ENCODE measurements around the gene CCDC177.
"Not testable (repeated sequence)": the region's sequence is repeated elsewhere in the genome, so short reads cannot be mapped to it uniquely, and the experiment has no call there.

The CCDC177 gene

DNA sequence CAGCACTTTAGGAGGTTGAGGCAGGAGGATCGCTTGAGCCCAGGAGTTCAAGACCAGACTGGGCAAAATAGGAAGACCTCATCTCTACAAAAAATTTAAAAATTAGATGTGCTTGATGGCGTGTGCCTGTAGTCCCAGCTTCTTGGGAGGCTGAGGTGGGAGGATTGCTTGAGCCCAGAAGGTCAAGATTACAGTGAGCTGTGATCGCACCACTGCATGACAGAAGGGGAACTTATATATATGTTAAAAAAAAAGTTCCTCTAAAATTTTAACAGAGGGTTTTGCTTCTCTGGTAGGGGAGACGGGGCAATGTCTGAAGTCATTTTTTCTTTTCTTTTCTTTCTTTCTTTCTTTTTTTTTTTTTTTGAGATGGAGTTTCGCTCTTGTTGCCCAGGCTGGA lies 24.8 kb upstream of the CCDC177 start:
- DNase-seq = not testable (repeated sequence)

DNA sequence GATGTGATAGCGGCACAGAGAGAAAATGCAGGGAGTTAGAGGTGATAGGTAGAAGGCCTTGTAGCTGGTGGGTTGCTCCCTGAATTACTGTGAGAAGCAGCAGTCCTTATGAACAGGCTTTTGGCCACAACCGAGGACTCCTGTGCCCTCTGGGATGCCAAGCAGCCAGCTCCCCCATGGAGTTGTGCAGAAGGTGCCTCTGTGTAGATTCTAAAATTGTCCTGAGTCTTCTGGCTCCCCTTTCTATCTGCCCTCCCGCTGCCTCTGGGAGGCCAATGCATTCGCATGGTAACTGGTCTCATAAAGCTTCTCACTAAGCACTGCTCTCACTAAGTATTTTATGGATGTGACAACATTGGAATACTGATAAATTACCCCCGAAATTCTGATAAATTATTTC lies 20.7 kb upstream of the CCDC177 start:
- no peak for DNase-seq

DNA sequence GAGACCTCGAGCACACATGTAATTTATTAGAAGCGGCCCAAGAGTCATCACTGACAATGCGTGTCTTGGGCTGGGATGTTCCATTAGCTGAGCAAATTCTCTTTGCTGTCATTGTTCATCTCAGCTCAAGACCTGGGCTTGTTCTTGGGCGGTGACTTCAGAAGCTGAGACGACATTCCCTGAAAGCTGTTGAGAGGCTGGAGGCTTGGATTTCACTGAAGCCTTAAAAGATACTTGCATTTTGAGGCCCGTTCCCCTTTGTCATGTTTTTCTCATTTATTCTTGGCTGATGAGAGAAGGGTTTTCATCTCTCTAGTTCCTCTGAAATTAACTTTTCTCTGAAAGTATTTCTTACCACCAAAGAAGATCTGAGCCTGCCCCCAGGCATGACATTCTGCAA lies 20.2 kb upstream of the CCDC177 start:
- no peak for DNase-seq

DNA sequence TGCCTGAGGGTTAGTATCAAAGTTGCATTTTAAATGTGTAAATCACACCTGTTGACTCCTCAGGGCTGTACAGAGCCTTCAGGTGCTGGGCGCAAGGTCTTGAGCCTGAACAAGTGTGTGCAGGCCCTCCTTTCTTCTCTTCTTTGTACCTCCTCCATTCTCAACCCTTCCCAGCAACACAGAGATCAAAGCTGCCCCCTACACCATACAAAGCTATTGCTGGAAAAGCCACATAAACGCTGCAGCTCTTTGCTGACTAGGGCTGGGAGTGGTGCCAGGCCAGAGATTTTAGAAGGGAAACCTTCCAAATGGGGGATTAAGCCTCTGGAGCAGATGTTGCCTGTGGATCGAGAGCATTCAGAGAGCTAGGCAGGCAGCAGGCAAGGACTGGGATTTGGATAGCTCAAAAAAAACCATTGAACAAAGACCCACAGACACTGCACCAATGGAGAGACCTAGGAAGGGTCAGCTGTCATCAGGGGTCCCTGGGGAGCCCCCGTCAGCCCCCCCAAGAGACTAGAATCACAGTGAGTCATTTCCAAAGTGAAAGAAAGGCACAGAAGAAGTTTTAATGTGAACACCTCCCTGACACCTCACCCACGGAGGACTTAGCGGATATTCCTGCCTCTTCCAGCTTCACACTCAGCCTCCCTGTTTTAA lies 18.5 kb upstream of the CCDC177 start:
- no peak for DNase-seq

DNA sequence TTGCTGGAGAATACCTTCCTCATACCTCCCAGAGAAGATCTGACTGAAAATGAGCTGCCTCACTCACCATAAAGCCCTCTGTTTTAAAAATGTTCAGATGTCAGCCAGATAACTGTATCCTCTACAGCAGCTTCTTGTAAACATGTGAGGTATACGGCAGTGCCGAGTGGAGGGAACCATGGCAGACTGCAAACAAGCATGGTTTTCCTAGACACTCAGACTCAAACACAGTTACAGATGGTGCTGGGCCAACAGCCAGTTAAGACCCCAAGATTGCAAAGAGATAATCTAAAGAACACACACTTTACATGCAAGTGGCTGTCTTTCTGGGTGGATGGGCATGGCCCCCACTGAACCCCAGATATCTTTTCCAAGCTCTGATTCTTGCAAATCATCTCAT lies 16.6 kb upstream of the CCDC177 start:
- no peak for DNase-seq

DNA sequence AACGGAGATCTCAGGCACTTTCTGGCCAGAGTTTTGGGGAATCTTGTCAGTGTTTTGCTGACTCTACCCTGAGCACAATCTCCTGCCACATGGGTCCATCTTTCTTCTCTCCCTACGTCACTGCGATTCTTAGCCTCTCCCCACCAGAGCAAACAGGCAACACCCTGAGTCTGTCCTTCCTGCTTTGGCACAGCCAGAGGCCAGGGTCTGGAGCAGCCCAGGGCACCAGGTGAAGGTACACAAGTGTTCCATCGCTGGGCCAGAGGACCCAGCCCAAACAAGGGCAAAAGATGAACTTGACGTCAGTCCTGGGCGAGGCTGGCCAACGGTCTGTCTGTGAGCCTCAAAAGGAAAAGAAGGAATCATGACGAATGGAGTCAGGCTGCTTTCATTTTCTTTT lies 12.7 kb upstream of the CCDC177 start:
- no peak for DNase-seq

DNA sequence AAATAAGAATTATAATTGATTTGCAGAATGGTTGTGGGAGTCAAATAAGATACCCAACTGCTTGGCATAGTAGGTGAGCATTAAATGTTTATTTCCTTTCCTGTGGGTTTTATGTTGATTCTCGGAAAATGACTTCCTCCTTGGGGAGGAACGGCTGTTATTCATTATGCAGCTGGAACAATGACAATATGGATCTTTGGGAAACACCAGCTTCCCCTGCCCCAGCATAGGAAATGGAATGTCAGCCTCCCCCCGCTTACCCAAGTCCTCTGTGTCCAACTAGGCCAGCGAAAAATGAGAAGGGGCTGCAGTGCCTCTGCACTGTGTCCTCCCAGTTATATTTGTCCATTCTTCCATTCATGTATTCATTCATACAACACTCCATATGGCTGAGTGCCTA lies 11.7 kb upstream of the CCDC177 start:
- DNase-seq = no peak

DNA sequence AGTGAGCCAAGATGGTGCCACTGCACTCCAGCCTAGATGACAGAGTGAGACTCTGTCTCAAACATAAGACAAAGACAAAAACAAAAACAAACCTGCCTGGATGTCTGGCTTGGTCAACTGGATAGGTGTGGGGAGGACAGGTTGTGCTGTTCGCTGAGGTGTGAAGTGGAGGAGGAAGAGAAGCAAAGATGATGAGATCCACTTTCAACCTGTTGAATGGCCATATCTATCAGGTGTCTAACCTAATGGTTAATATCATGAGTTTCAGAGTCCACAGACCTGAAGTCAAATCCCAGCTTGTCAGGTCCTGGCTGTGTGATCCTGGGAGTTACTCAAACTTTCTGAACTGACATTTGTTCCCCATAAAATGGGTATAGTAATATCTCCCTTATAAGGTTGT lies 9.7 kb upstream of the CCDC177 start:
- DNase-seq = no peak

DNA sequence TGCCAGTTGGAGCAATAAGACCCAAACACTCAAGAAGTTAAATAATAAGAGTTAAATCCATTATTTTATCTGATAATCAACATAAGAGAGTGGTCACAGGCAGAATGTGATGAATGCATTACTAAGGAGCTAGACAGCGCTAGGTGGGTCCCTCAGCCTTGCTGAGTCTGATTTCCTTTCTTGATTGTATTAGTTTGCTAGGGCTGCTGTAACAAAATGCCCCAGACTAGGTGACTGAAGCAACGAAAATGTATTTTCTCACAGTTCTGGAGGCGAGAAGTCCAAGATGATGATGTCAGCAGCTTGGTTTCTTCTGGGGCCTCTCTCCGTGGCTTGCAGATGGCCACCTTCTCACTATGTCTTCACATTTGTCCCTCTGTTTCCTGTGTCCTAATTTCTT lies 8.2 kb upstream of the CCDC177 start:
- DNase-seq = no peak

DNA sequence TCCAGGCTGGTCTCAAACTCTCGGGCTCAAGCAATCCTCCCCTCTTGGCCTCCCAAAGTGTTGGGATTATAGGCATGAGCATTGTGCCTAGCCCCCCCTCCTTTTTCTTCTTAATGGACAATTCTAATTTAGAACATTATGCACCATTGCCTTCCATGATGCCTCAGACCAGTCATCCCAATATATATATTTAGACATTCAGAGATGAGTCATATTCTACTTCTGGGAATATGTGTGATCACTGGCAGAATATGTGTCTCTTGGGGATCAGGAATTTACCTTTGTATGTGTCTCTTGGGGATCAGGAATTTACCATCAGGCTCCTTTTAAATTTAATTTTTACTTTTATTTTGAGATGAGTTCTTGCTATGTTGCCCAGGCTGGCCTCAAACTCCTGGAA lies 7.5 kb upstream of the CCDC177 start:
- no peak for DNase-seq

DNA sequence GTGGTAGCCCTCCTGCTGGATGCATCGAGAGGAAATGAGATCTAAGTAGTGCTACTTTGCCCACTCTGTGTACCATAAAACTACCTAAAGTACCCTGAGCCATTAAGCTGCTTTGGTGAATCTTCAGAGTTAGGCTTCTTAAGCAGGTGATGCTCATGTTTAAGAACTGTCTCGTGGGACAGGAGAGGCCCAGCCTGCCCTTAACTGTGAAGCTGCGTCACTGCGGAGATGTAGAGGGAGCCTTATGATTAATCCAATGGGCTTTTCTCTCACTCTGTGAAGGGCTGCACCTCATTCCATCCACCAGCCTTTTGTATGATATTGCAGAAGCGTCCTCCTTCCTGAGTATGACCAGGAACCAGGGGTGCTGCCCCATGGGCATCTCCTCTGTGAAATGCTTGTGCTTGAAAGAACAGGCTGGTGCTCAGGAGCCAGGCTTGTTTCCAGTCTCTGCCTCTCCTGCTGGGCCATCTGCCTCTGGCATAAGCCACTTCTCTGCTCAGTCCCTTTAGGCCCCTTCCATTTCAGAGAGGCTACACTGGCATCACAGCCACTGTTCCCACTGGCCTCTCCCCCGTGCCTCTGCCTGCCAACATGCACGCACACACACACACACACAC lies 6.8 kb upstream of the CCDC177 start:
- DNase-seq = no peak

DNA sequence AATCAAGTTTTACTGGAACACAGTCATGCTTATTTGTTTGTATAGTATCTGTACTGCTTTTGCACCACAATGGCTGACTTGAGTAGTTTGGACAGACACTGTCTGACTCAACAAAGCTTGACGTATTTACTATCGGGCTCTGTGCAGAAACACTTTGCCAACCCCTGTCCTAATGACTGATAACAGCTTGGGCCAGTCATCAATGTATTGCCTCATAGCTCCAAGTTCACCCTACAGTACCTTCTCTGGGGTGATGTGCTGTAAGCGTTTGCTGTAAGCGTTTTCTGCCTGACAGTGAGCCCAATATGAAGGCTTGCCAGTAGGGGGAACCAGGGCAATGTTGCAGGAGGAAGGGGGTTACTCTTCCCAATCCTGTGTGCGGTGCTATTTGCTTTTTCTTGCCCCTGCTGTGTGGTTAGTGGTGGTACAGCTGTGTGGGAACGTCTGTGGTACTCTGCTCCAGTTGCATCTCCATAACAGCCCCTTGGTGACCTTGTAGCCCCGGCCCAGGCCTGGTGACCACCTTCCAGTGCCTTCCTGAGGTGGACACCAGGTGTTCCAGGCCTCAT lies 5.4 kb upstream of the CCDC177 start:
- DNase-seq = peak; percentile 8 to 28

DNA sequence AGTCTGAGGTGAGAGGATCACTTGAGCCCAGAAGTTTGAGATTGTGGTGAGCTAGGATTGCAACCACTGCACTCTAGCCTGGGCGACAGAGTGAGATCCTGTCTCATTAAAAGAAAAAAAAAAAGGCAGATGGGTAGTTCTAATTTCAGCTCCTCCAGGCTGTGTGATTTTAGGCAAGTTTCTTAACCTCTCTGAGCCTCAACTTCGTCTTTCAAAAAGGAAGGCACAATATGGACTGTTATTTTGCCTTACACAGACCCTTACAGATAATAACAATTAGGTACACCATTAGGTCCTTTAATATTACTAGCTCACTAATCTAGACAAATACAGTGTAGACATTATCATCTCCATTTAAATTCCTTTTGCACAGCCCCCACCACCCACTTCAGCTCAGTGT lies 4.8 kb upstream of the CCDC177 start:
- no peak for DNase-seq

DNA sequence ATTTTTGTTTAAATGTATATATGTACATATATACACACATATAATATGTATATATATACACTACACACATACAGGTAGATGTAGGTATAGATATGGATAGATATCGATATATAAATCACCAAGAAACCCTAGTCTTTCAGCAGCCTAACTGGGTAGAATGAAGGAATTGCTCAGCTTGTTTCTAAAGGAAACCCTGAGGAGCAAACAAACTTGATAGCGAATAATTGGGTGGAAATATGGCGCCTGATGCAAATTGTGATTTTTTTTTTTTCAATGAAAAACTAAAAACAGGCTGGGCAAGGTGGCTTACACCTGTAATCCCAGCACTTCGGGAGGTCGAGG lies 254 bp upstream of the CCDC177 start:
- no peak for DNase-seq

DNA sequence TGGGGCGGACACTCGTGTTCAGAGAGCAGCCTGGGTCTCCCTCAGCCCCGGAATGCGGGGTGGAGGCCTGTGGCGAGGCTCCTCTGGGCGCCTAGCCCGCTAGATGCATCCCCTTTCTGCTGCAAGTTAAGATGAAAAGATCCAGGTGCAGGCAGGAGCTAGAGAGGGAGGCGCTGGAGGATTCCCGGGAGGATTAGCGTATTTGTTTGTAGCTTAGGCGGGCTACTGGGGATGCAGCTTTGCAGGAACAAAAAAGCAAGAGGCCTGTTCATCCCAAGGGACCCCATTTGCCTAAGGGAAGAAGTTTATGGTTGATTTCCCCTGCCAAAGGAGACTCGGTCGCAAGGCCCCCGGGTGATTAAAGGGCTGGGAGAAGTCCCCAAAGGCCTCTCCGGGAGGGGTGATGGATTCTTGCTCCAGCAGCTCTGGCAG lies 824 bp downstream of the CCDC177 start:
- DNase-seq = no peak

DNA sequence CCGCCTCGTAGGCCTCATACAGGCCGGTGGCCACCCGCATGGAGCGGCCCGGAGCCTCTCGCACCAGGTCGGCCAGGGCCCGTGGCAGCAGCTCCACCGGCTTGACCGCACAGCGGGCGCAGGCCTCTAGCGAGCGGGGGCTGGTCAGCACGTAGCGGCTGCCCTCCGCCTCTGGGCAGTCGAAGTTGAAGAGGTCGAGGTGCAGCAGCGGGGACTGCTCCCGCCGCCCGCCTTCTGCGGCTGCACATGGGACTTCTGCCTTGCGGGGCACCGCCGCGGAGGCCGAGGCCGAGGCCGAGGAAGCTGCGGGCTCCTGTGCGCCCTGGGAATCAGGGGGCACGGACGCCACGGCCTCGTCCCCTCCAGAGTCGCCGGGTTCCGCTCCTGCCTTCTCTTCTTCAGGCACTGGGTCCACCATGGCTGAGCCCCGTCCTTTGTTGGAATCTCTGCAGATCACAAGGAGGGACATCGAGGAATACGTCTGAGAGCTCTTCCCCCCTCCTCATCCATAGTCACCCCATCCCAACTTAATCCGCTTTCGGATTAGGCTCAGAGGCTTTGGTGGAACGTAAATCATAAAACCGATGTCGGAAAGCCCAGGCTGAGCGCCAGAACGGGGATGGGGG lies 1.4 kb downstream of the CCDC177 start:
- no peak for DNase-seq

DNA sequence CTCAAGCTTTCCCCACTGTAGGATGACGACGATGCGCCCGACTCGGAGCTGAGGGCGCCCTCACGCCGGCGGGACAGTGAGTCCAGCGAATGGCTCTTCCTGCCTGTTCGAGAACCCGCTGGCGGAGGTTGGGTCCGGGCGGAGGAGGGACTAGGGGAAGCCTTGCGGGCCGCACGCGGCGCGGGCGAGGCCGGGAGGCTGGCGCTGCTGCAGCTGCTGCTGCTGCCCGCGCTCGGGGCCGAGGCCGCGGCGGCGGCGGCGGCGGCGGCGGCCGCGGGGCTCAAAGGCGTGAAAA lies 1.9 kb downstream of the CCDC177 start:
- no peak for DNase-seq

DNA sequence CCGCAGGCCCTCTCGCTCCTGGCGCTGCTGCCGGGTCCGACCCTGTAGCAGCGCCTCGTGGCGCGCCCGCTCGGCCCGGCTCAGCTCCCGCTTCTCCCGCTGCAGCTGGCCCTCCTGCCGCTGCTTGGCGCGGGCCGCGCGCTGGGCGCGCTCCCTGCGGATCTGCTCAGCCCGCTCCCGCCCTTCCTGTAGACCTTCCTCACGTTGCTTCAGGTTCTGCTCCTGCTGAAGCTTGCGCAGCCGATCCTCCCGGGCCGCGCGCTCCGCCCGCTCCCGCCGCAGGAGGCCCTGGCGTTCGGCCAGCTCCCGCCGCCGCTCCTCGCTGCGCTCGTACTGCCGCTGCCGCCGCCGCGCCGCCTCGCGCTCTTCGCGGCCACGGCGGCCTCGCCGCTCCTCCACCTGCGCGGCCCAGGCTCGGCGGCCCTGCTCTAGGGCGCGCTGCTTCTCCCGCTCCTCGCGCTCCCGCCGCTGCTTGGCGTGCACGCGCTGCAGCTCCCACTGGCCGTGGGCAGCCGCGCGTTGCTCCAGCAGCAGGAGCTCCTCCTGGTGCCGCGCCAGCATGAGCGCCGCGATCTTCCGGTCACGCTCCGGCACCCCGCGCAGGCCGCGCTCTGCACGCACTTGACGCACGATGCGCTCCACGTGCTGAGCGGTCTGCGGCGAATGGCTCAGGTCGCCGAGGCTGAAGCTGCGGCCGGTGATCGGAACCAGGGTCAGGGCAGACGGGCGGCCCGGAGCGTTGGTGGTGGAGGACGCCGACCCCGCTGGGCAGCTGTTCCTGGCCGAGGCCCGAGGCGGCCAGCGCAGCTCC lies 2.4 kb downstream of the CCDC177 start:
- DNase-seq = no peak

DNA sequence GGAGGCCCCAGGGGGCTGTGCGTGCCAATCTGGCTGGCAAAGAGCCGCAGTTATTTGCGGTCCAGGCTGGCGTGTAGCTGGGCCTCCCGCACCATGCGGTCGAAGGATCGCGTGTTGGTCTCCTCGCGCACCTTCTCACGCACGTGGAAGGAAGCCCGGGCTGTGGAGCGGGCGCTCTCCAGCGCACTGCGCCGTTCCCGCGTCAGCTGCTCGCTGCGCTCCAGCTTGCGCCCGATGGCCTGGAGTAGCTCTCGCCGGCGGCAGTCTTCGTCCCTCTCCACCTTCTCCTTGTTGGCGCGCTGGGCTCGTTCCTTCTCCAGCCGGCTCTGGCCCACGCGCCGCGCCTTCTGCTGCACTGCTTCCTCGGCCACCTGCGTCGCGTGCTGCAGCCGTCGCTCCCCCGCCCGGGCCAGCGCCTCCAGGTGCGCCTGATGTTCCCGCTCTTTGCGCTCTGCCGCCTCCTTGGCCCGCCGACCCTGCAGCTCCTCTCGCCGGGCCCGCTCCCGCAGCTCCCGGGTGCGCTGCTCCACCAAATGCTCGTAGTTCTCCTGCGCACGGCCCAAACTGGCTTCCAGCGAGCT lies 3.1 kb downstream of the CCDC177 start:
- no peak for DNase-seq

DNA sequence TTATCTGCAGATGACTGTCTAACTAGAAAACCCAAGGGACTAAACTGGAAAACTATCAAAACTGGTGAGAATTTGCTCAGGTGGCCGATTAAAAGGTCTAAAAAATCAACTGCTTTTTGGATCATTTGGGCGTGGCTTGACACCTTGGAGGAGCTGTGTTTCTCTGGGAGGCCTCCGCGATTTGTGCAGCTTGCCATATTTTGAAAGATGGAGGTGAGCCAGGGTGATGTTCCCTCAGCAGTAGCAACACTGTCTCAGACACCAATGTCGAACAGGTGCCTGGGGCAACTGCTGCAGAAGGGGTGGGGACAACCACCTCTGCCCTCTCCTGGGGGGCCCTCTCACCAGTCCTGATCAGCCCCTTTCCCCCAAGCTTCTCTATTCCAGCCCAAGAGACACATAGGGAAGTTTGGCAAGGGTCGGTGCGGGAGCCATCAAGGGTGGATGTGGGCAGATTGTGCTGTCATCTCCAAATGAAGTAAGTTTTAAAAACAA lies 3.8 kb downstream of the CCDC177 start:
- no peak for DNase-seq

DNA sequence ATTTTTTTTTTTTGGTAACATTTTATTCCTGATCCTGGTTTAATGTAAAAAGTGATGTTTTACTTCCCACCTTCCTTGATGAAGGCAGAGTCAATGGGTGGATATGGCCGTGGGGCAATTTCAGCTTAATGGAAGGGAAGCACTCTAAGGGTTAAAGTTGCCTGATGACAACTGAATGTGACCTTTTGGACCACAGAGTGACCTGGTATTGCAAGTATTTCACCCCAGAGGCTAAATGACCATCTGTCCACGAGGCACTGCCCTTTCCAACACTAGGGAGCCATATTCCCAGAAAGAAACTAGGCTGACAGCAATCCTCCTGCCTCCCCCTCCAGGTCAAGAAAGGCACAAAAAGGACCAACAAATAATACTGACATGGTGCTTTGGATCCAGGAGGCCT lies 4.8 kb downstream of the CCDC177 start:
- no peak for DNase-seq

DNA sequence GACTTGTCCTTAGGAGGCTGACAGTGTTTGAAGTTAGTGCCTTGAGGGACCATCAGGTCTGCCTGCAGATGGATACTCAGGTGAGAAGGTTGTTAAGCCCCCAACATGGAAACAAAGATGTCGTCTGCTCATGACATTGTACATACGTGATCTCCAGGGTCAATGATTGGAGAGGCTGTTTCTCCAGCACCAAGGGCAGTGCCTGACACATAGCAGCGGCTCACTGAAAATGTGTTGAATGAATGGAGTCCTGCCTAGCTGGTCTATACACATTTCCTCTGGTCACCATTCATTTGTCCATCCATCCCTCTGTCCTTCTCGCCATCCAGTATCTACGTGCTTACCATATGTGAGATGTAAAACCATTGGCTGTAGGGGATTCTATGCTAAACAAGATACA lies 7.1 kb downstream of the CCDC177 start:
- no peak for DNase-seq

DNA sequence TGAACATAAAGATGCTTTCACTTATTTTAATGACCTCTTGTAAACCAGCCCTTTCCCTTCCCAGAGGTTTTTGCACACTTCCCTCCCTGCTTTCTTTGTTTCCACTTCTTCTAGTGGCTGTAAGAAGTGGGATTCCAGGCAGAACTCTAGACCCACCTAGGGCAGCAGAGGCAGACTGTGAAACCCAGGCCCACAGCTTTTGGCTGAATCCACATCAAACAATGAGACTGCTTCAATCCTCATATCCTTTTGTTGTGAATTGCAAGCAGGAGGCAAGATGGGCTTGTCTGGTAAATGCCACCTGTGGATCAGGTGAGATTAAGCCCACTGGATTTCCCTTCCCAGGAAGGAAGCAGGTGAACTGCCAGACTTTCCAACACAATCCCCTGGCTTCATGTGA lies 12.8 kb downstream of the CCDC177 start:
- DNase-seq = no peak

Data from AML-193 (cell line).